ENCODE data around the gene PRF1. TPM values are rescaled to one million over a fixed set of nuclear protein-coding genes. Genes with fewer than 3 reads are reported as not detected.

The PRF1 gene
- polyA plus RNA-seq, 4 donors = 0.87 to 2.4 (median 1.6) TPM

DNA sequence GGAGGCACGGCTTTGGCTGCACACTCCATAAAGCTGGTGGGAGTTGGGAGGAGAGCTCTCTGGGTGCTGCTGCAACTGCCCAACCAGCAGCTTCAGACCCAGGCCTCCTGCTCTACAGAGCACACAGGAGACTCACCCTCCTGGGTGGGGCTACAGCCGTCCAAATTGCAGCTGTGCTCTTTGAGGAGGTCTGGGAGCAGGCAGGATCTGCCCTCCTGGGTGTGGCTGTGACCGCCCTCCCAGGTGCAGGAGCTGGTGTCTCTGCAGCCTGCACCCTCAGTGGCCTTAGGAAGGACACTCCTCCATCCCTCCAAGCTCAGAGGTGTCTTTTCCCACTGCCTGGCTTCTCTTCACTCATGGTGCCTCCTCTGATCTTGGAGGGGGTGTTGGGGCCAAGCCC, 20.0 kb upstream of the PRF1 start:
- no peaks in the 10 kb centered on the region for H3K27me3 ChIP-seq (ENCODE audit: control insufficient read depth in 3 of 3, insufficient read depth in 3 of 3, low read length in 3 of 3)
- no peak for FAIRE-seq
- WGBS, 3 donors = 60 to 84% (median 64%) methylated on average over 3 of the region's 3 CpGs
- peaks cover 0 to 21% of the 10 kb centered on the region in 2 donors for H3K9me3 ChIP-seq (ENCODE audit: control insufficient read depth in 2 of 2, insufficient read depth in 1 of 2, low read depth in 1 of 2, low read length in 1 of 2)
- H3K27ac ChIP-seq (ENCODE audit: low read depth in 1 of 3, low read length in 2 of 3) = no peak overlapping the region
- no peaks in the 10 kb centered on the region for H3K4me1 ChIP-seq (ENCODE audit: control insufficient read depth in 3 of 3, insufficient read depth in 2 of 3, low read depth in 1 of 3, low read length in 2 of 3)
- H3K36me3 ChIP-seq (ENCODE audit: control insufficient read depth in 3 of 3, insufficient read depth in 2 of 3, low read depth in 1 of 3, low read length in 3 of 3) = no peaks in the 10 kb centered on the region
- no peak for DNase-seq
- H3K4me3 ChIP-seq (ENCODE audit: low read depth in 1 of 3, low read length in 3 of 3) = no peak overlapping the region

- H3K27ac ChIP-seq (ENCODE audit: low read depth in 1 of 3, low read length in 2 of 3) = no peak overlapping the region
- H3K4me1 ChIP-seq (ENCODE audit: control insufficient read depth in 3 of 3, insufficient read depth in 2 of 3, low read depth in 1 of 3, low read length in 2 of 3) = no peaks in the 10 kb centered on the region
- H3K9me3 ChIP-seq (ENCODE audit: control insufficient read depth in 2 of 2, insufficient read depth in 1 of 2, low read depth in 1 of 2, low read length in 1 of 2) = peaks cover 0 to 21% of the 10 kb centered on the region in 2 donors
- whole genome bisulfite sequencing, 3 donors = 67 to 75% (median 68%) methylated on average over 4 of the region's 4 CpGs
- FAIRE-seq = no peak
- H3K4me3 ChIP-seq (ENCODE audit: low read depth in 1 of 3, low read length in 3 of 3) = no peak overlapping the region
- no peaks in the 10 kb centered on the region for H3K27me3 ChIP-seq (ENCODE audit: control insufficient read depth in 3 of 3, insufficient read depth in 3 of 3, low read length in 3 of 3)
- DNase-seq = no peak
- H3K36me3 ChIP-seq (ENCODE audit: control insufficient read depth in 3 of 3, insufficient read depth in 2 of 3, low read depth in 1 of 3, low read length in 3 of 3) = no peaks in the 10 kb centered on the region
Measured at GRCh38 chr10:70621503-70622078, 19.1 kb upstream of the PRF1 start.

- DNase-seq = no peak
- peaks cover 0 to 21% of the 10 kb centered on the region in 2 donors for H3K9me3 ChIP-seq (ENCODE audit: control insufficient read depth in 2 of 2, insufficient read depth in 1 of 2, low read depth in 1 of 2, low read length in 1 of 2)
- FAIRE-seq = peak; percentile 15
Measured at GRCh38 chr10:70620020-70620289, 17.4 kb upstream of the PRF1 start.

GRCh38 chr10:70619271-70620019, 16.9 kb upstream of the PRF1 start:
- 50 to 65% (median 64%) methylated on average over 4 of the region's 4 CpGs for WGBS, 3 donors
- FAIRE-seq (peak; percentile 30), DNase-seq (no peak)
- Histone ChIP-seq H3K4me1 (ENCODE audit: control insufficient read depth in 3 of 3, insufficient read depth in 2 of 3, low read depth in 1 of 3, low read length in 2 of 3) (no peaks in the 10 kb centered on the region), H3K36me3 (ENCODE audit: control insufficient read depth in 3 of 3, insufficient read depth in 2 of 3, low read depth in 1 of 3, low read length in 3 of 3) (no peaks in the 10 kb centered on the region), H3K4me3 (ENCODE audit: low read depth in 1 of 3, low read length in 3 of 3) (no peak overlapping the region), H3K9me3 (ENCODE audit: control insufficient read depth in 2 of 2, insufficient read depth in 1 of 2, low read depth in 1 of 2, low read length in 1 of 2) (peaks cover 0 to 21% of the 10 kb centered on the region in 2 donors), H3K27ac (ENCODE audit: low read depth in 1 of 3, low read length in 2 of 3) (no peak overlapping the region), H3K27me3 (ENCODE audit: control insufficient read depth in 3 of 3, insufficient read depth in 3 of 3, low read length in 3 of 3) (no peaks in the 10 kb centered on the region)

More at GRCh38 chr10:70620020-70620289, 17.4 kb upstream of the PRF1 start:
- no peaks in the 10 kb centered on the region for H3K4me1 ChIP-seq (ENCODE audit: control insufficient read depth in 3 of 3, insufficient read depth in 2 of 3, low read depth in 1 of 3, low read length in 2 of 3)
- H3K4me3 ChIP-seq (ENCODE audit: low read depth in 1 of 3, low read length in 3 of 3) = no peak overlapping the region
- no peak overlapping the region for H3K27ac ChIP-seq (ENCODE audit: low read depth in 1 of 3, low read length in 2 of 3)
- H3K27me3 ChIP-seq (ENCODE audit: control insufficient read depth in 3 of 3, insufficient read depth in 3 of 3, low read length in 3 of 3) = no peaks in the 10 kb centered on the region
- H3K36me3 ChIP-seq (ENCODE audit: control insufficient read depth in 3 of 3, insufficient read depth in 2 of 3, low read depth in 1 of 3, low read length in 3 of 3) = no peaks in the 10 kb centered on the region

DNA sequence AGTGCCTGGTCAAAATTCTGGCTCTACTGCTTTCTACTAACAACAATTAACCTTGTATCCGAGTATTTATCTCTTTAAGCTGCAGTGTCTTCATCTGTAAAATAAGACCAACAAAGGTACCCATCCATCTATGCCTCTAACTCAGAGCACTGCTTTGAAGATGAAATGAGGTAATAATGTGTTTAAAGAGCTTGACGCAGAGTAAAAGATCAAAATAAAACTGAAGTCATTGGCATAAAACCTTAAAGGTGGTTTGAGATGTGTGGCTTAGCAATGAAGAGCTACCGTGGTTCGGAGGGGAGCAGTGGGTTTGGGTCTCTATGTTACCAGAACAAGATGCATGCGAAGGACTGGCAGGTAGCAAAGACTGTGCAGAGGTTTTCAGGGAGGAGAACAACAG, 16.1 kb upstream of the PRF1 start:
- no peaks in the 10 kb centered on the region for H3K4me1 ChIP-seq (ENCODE audit: control insufficient read depth in 3 of 3, insufficient read depth in 2 of 3, low read depth in 1 of 3, low read length in 2 of 3)
- peaks cover 0 to 21% of the 10 kb centered on the region in 2 donors for H3K9me3 ChIP-seq (ENCODE audit: control insufficient read depth in 2 of 2, insufficient read depth in 1 of 2, low read depth in 1 of 2, low read length in 1 of 2)
- H3K36me3 ChIP-seq (ENCODE audit: control insufficient read depth in 3 of 3, insufficient read depth in 2 of 3, low read depth in 1 of 3, low read length in 3 of 3) = no peaks in the 10 kb centered on the region
- no peak overlapping the region for H3K27ac ChIP-seq (ENCODE audit: low read depth in 1 of 3, low read length in 2 of 3)
- no peak overlapping the region for H3K4me3 ChIP-seq (ENCODE audit: low read depth in 1 of 3, low read length in 3 of 3)
- no peaks in the 10 kb centered on the region for H3K27me3 ChIP-seq (ENCODE audit: control insufficient read depth in 3 of 3, insufficient read depth in 3 of 3, low read length in 3 of 3)
- no peak for DNase-seq
- WGBS, 3 donors = 90 to 93% (median 91%) methylated on average over 5 of the region's 5 CpGs
- no peak for FAIRE-seq

DNA sequence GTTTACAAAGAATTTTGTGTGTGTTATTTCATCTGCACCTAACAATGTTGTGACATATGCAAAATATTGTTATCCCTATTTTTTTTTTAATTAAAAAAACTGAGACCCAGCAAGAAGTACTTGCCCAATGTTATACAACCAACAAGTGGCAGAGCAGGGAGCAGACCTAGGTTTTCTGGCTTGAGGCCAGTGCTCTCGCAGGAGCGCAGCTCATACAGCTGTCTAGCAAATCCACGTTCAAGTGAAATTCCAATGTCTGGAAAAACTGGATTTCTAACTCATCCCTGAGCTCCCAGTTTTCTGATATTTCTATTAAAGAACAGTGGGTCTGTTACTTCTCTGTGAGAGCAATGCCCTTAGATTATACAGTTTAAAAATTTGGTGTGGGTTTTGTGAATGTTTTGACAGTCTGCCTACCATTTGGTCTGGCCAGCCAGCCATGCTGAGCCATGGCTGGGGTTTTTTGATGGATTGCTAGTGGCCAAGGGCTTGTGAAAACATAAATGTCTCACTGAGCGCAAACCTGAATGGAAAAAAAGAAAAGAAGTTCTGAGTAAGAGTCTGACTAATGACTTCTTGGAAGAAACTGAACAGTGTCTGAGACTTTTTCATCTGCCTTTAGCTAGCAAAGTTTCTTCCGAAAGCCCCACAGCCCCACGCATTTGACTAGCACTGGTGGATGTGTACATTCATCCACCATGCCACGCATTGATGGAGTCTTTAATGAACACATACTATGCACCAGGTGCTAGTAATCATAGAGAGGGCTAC, 15.4 kb upstream of the PRF1 start:
- 70 to 73% (median 72%) methylated on average over 7 of the region's 7 CpGs for WGBS, 3 donors
- Histone ChIP-seq H3K27me3 (ENCODE audit: control insufficient read depth in 3 of 3, insufficient read depth in 3 of 3, low read length in 3 of 3) (no peaks in the 10 kb centered on the region), H3K4me3 (ENCODE audit: low read depth in 1 of 3, low read length in 3 of 3) (no peak overlapping the region), H3K9me3 (ENCODE audit: control insufficient read depth in 2 of 2, insufficient read depth in 1 of 2, low read depth in 1 of 2, low read length in 1 of 2) (peaks cover 0 to 19% of the 10 kb centered on the region in 2 donors), H3K4me1 (ENCODE audit: control insufficient read depth in 3 of 3, insufficient read depth in 2 of 3, low read depth in 1 of 3, low read length in 2 of 3) (no peaks in the 10 kb centered on the region), H3K36me3 (ENCODE audit: control insufficient read depth in 3 of 3, insufficient read depth in 2 of 3, low read depth in 1 of 3, low read length in 3 of 3) (no peaks in the 10 kb centered on the region), H3K27ac (ENCODE audit: low read depth in 1 of 3, low read length in 2 of 3) (no peak overlapping the region)
- no peak for FAIRE-seq
- no peak for DNase-seq

- Histone ChIP-seq H3K4me3 (ENCODE audit: low read depth in 1 of 3, low read length in 3 of 3) (no peak overlapping the region), H3K36me3 (ENCODE audit: control insufficient read depth in 3 of 3, insufficient read depth in 2 of 3, low read depth in 1 of 3, low read length in 3 of 3) (no peaks in the 10 kb centered on the region), H3K4me1 (ENCODE audit: control insufficient read depth in 3 of 3, insufficient read depth in 2 of 3, low read depth in 1 of 3, low read length in 2 of 3) (no peaks in the 10 kb centered on the region), H3K27me3 (ENCODE audit: control insufficient read depth in 3 of 3, insufficient read depth in 3 of 3, low read length in 3 of 3) (no peaks in the 10 kb centered on the region), H3K9me3 (ENCODE audit: control insufficient read depth in 2 of 2, insufficient read depth in 1 of 2, low read depth in 1 of 2, low read length in 1 of 2) (peaks cover 0 to 13% of the 10 kb centered on the region in 2 donors), H3K27ac (ENCODE audit: low read depth in 1 of 3, low read length in 2 of 3) (no peak overlapping the region)
- WGBS, 3 donors = 81 to 89% (median 87%) methylated on average over 4 of the region's 4 CpGs
- DNase-seq (no peak), FAIRE-seq (no peak)
Measured at GRCh38 chr10:70616761-70617160, 14.2 kb upstream of the PRF1 start.

- Histone ChIP-seq H3K27me3 (ENCODE audit: control insufficient read depth in 3 of 3, insufficient read depth in 3 of 3, low read length in 3 of 3) (no peaks in the 10 kb centered on the region), H3K27ac (ENCODE audit: low read depth in 1 of 3, low read length in 2 of 3) (no peak overlapping the region), H3K4me1 (ENCODE audit: control insufficient read depth in 3 of 3, insufficient read depth in 2 of 3, low read depth in 1 of 3, low read length in 2 of 3) (no peaks in the 10 kb centered on the region), H3K36me3 (ENCODE audit: control insufficient read depth in 3 of 3, insufficient read depth in 2 of 3, low read depth in 1 of 3, low read length in 3 of 3) (no peaks in the 10 kb centered on the region), H3K4me3 (ENCODE audit: low read depth in 1 of 3, low read length in 3 of 3) (no peak overlapping the region), H3K9me3 (ENCODE audit: control insufficient read depth in 2 of 2, insufficient read depth in 1 of 2, low read depth in 1 of 2, low read length in 1 of 2) (peaks cover 0 to 13% of the 10 kb centered on the region in 2 donors)
- DNase-seq (no peak), FAIRE-seq (no peak)
- 60 to 85% (median 72%) methylated on average over 7 of the region's 7 CpGs for WGBS, 3 donors
Measured at GRCh38 chr10:70615784-70616522, 13.4 kb upstream of the PRF1 start.

Data from small intestine (tissue), 7 donors.